Osteoblast (primary cell): ENCODE data around the gene AGBL5. TPM values are rescaled to one million over a fixed set of nuclear protein-coding genes. Genes with fewer than 3 reads are reported as not detected.

Experiments used
- DNase-seq: peaks from one replicate; pipeline ENCODE4 v3.0.0; 2011; ENCODE audit warnings: low spot score, mixed read lengths; ENCODE audit not compliant: insufficient read length; ENCODE audit errors: missing footprints
- H2AFZ ChIP-seq: 2 replicates; pipeline ENCODE4 v1.6.0; 2011; ENCODE audit warnings: mild to moderate bottlenecking, low read length
- H3K27ac ChIP-seq: 2 replicates; pipeline ENCODE4 v1.5.1; 2011; ENCODE audit warnings: mild to moderate bottlenecking, low read depth, low read length, moderate library complexity
- H3K27me3 ChIP-seq: 2 replicates; pipeline ENCODE4 v1.6.0; 2012; ENCODE audit warnings: mild to moderate bottlenecking, control low read depth, inconsistent platforms, low read length, moderate library complexity; ENCODE audit not compliant: insufficient read depth
- H3K36me3 ChIP-seq: 2 replicates; pipeline ENCODE4 v1.5.1; 2011; ENCODE audit warnings: mild to moderate bottlenecking, low read length, control low read depth, moderate library complexity; ENCODE audit not compliant: insufficient read depth
- H3K4me1 ChIP-seq: 2 replicates; pipeline ENCODE4 v1.5.1; 2011; ENCODE audit warnings: mild to moderate bottlenecking, low read length, control low read depth, moderate library complexity; ENCODE audit not compliant: insufficient read depth
- H3K4me2 ChIP-seq: 2 replicates; pipeline ENCODE4 v1.6.0; 2011; ENCODE audit warnings: mild to moderate bottlenecking, low read length; ENCODE audit not compliant: insufficient read depth
- H3K4me3 ChIP-seq: fragments of 200-600 bp; sonication (generic); 3 replicates; pipeline ENCODE4 v1.5.1; 2012; ENCODE audit warnings: mild to moderate bottlenecking, low read length, inconsistent platforms; ENCODE audit not compliant: insufficient read depth
- H3K79me2 ChIP-seq: 2 replicates; pipeline ENCODE4 v1.6.0; 2012; ENCODE audit warnings: mild to moderate bottlenecking, low read length, control low read depth, inconsistent platforms; ENCODE audit not compliant: insufficient read depth
- H3K9me3 ChIP-seq: 2 replicates; pipeline ENCODE4 v1.5.1; 2011; ENCODE audit warnings: low read depth, low read length, control low read depth
- H4K20me1 ChIP-seq: 2 replicates; pipeline ENCODE4 v1.6.0; 2012; ENCODE audit warnings: mild to moderate bottlenecking, low read length, control low read depth; ENCODE audit not compliant: insufficient read depth
- total RNA-seq: library from RNA; depleted of rRNA; stranded (reverse); fragments of >200 nt; gene quantifications from 2 replicates; pipeline ENCODE4 v1.2.3, GENCODE V29; 2012
- TF ChIP-seq, protein P1 (sequence below): IDR thresholded peaks from 2 replicates; pipeline ENCODE4 v1.5.1; 2011; ENCODE audit warnings: mild to moderate bottlenecking, low read depth, low read length, moderate library complexity; ENCODE audit errors: extremely low read depth

The AGBL5 gene
- total RNA-seq, 1 donor = 24.6 TPM

- TF ChIP-seq, protein P1, sequence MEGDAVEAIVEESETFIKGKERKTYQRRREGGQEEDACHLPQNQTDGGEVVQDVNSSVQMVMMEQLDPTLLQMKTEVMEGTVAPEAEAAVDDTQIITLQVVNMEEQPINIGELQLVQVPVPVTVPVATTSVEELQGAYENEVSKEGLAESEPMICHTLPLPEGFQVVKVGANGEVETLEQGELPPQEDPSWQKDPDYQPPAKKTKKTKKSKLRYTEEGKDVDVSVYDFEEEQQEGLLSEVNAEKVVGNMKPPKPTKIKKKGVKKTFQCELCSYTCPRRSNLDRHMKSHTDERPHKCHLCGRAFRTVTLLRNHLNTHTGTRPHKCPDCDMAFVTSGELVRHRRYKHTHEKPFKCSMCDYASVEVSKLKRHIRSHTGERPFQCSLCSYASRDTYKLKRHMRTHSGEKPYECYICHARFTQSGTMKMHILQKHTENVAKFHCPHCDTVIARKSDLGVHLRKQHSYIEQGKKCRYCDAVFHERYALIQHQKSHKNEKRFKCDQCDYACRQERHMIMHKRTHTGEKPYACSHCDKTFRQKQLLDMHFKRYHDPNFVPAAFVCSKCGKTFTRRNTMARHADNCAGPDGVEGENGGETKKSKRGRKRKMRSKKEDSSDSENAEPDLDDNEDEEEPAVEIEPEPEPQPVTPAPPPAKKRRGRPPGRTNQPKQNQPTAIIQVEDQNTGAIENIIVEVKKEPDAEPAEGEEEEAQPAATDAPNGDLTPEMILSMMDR = no peak
- H3K9me3 ChIP-seq = no peaks in the 10 kb centered on the region
- no peaks in the 10 kb centered on the region for H3K79me2 ChIP-seq
- peak; percentile 41 for DNase-seq
- H3K36me3 ChIP-seq = peaks cover 14% of the 10 kb centered on the region
- no peak overlapping the region for H3K27ac ChIP-seq
- peaks cover 42% of the 10 kb centered on the region for H4K20me1 ChIP-seq
- H2AFZ ChIP-seq = no peak overlapping the region
- no peak overlapping the region for H3K4me2 ChIP-seq
- H3K4me1 ChIP-seq = peaks cover 26% of the 10 kb centered on the region
- no peak overlapping the region for H3K4me3 ChIP-seq
- H3K27me3 ChIP-seq = no peaks in the 10 kb centered on the region
These were observed 31.3 kb upstream of the AGBL5 start for GRCh38 chr2:27019931-27020855.

DNA sequence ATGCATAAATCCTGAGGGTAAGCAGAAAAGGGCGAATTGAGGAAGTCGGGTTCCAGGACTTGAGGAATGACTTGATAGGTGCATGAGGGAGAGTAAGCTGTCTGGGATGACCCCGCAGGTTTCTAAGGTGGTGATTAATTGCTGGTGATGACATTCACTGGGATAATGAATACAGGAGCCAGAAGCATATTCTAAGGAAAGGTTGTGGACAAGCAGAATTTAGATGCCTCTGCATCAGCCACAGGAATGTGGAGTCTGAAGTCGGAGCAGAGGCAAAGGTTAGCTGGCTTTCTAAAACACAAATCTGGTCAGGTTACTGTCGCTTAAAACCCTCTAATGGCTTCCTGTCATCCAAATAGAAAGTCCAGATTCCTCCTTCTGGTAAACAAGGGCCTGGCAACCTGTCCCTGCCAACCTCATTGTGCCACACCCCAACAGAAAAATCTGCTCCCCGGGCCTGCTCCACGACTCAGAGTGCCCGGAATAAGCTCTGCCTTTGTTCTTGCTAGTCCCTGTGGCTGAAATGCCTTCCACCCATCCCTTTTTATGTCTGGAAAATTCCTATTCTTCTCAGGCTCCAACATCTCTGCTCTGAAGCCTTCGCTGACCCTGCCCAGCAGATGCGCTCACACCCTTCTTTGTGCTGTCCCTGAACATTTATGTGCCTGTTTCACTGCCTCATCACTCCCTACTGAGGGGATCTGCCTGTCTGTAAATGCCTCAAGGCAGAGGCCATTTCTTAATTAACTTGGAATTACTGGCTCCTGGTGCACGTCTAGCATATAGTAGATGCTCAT, 30.0 kb upstream of the AGBL5 start:
- H3K4me1 ChIP-seq = peaks cover 15% of the 10 kb centered on the region
- no peaks in the 10 kb centered on the region for H3K27me3 ChIP-seq
- no peak overlapping the region for H3K4me2 ChIP-seq
- H3K79me2 ChIP-seq = no peaks in the 10 kb centered on the region
- peak; percentile 72 for DNase-seq
- H3K27ac ChIP-seq = no peak overlapping the region
- H3K9me3 ChIP-seq = no peaks in the 10 kb centered on the region
- peaks cover 17% of the 10 kb centered on the region for H3K36me3 ChIP-seq
- TF ChIP-seq, protein P1 = no peak
- no peak overlapping the region for H2AFZ ChIP-seq
- no peak overlapping the region for H3K4me3 ChIP-seq
- H4K20me1 ChIP-seq = peaks cover 42% of the 10 kb centered on the region

DNA sequence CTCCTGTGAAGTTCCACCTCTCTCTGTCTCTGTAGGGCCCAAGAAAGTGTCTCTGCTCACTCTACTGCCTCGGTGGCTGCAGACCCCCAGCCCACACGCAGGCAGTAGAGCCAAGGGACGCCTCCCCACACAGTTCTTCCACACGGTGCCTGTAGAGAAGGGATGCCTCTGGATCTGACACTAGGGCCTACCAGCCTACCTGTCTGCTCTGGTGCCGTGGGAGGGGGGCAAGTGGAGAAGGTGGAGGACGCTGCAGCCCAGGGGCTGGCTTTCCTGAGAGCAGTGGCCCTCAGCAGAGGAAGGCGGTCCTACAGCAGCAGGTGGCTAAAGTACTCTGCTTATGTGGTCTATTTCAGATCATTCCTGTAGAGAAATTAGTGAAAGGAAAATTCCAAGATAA, 27.7 kb upstream of the AGBL5 start:
- H4K20me1 ChIP-seq = peaks cover 40% of the 10 kb centered on the region
- peaks cover 8% of the 10 kb centered on the region for H3K79me2 ChIP-seq
- DNase-seq = no peak
- no peaks in the 10 kb centered on the region for H3K27me3 ChIP-seq
- H2AFZ ChIP-seq = no peak overlapping the region
- H3K4me3 ChIP-seq = no peak overlapping the region
- H3K4me1 ChIP-seq = peaks cover 12% of the 10 kb centered on the region
- no peak overlapping the region for H3K4me2 ChIP-seq
- H3K27ac ChIP-seq = no peak overlapping the region
- TF ChIP-seq, protein P1 = no peak
- peaks cover 17% of the 10 kb centered on the region for H3K36me3 ChIP-seq
- H3K9me3 ChIP-seq = no peaks in the 10 kb centered on the region

DNA sequence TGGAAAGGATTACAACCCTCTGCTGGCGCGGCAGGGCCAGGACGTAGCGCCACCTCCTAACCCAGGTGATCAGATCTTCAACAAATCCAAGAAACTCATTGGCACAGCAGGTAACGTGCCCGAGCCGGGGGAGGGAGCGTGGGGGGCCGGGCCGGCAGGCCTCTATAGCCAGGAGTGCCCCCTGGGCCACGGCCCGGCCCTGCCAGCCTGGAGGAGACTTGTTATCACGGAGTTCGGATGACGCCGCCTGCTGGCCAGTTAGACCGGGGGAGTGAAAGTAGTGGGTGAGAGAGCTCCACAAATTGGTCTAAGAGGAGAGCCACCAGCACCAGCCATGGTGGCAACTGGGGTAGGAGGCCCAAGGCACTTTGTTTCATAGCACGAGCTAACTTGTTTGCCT, 27.3 kb upstream of the AGBL5 start:
- no peak overlapping the region for H3K4me2 ChIP-seq
- peak; percentile 88 for DNase-seq
- peaks cover 12% of the 10 kb centered on the region for H3K4me1 ChIP-seq
- TF ChIP-seq, protein P1 = no peak
- no peaks in the 10 kb centered on the region for H3K9me3 ChIP-seq
- peaks cover 11% of the 10 kb centered on the region for H3K79me2 ChIP-seq
- no peaks in the 10 kb centered on the region for H3K27me3 ChIP-seq
- peaks cover 40% of the 10 kb centered on the region for H4K20me1 ChIP-seq
- H2AFZ ChIP-seq = no peak overlapping the region
- no peak overlapping the region for H3K27ac ChIP-seq
- H3K36me3 ChIP-seq = peaks cover 17% of the 10 kb centered on the region
- H3K4me3 ChIP-seq = no peak overlapping the region
